CD8-positive, alpha-beta memory T cell (primary cell): ENCODE data around the gene UBE2Q1. TPM values are rescaled to one million over a fixed set of nuclear protein-coding genes. Genes with fewer than 3 reads are reported as not detected.
A peak's percentile ranks its signal among the peaks of the same experiment; 100 is the strongest.

Experiments
- CTCF ChIA-PET: fragments of 350-600 bp; sonication (Branson Sonifier 250); formaldehyde crosslinking; loops from one replicate; lab custom pipeline; 2021; ENCODE audit warnings: antibody characterized with exemption; lab: Charles Lee
- POLR2A ChIA-PET: fragments of 350-600 bp; sonication (Branson Sonifier 250); formaldehyde crosslinking; loops from one replicate; lab custom pipeline; 2021; ENCODE audit warnings: antibody characterized with exemption; lab: Charles Lee
- DNase-seq, 5 donors: peaks; one replicate each; pipeline versions ENCODE4 v3.0.0 to v3.0.0-alpha.2; 2020 to 2022; ENCODE audit warnings: mixed read lengths in 1 of 5
- H3K27ac ChIP-seq: one replicate; pipeline ENCODE4 v1.7.0; 2013; ENCODE audit warnings: low read depth, mild to moderate bottlenecking, low read length, moderate library complexity
- H3K27me3 ChIP-seq: 2 replicates; pipeline ENCODE4 v1.7.0; 2013; ENCODE audit warnings: low read length, mild to moderate bottlenecking; ENCODE audit not compliant: insufficient read depth, poor library complexity, severe bottlenecking
- H3K36me3 ChIP-seq: 2 replicates; pipeline ENCODE4 v1.7.0; 2013; ENCODE audit warnings: mild to moderate bottlenecking, low read length, moderate library complexity; ENCODE audit not compliant: insufficient read depth
- H3K4me1 ChIP-seq: 2 replicates; pipeline ENCODE4 v1.7.0; 2013; ENCODE audit warnings: mild to moderate bottlenecking, low read length, moderate library complexity; ENCODE audit not compliant: insufficient read depth
- H3K4me3 ChIP-seq: 2 replicates; pipeline ENCODE4 v1.7.0; 2013; ENCODE audit warnings: mild to moderate bottlenecking, low read length
- H3K9me3 ChIP-seq: 2 replicates; pipeline ENCODE4 v1.7.0; 2013; ENCODE audit warnings: mild to moderate bottlenecking, low read length
- H3K27ac Mint-ChIP-seq, 8 donors: one replicate each; pipeline ENCODE4 v1.8.0; 2020 to 2021; ENCODE audit warnings: mixed read lengths in 8 of 8, mild to moderate bottlenecking in 6 of 8, inconsistent platforms in 3 of 8, moderate library complexity in 3 of 8
- H3K27me3 Mint-ChIP-seq, 2 donors: one replicate each; pipeline ENCODE4 v1.8.0; 2020 to 2021; ENCODE audit warnings: mixed read lengths in 2 of 2, mild to moderate bottlenecking in 1 of 2, moderate library complexity in 1 of 2
- H3K36me3 Mint-ChIP-seq, 3 donors: one replicate each; pipeline ENCODE4 v1.8.0; 2020 to 2021; ENCODE audit warnings: mixed read lengths in 3 of 3, inconsistent platforms in 1 of 3, mild to moderate bottlenecking in 1 of 3
- H3K4me1 Mint-ChIP-seq, 3 donors: one replicate each; pipeline ENCODE4 v1.8.0; 2020 to 2021; ENCODE audit warnings: mixed read lengths in 3 of 3, inconsistent platforms in 1 of 3, mild to moderate bottlenecking in 1 of 3
- H3K4me3 Mint-ChIP-seq, 7 donors: one replicate each; pipeline ENCODE4 v1.8.0; 2020 to 2021; ENCODE audit warnings: mixed read lengths in 7 of 7, mild to moderate bottlenecking in 6 of 7, moderate library complexity in 4 of 7, inconsistent platforms in 2 of 7
- H3K9me3 Mint-ChIP-seq, 5 donors: one replicate each; pipeline ENCODE4 v1.8.0; 2020 to 2022; ENCODE audit warnings: mixed read lengths in 5 of 5, mild to moderate bottlenecking in 3 of 5, moderate library complexity in 2 of 5, inconsistent platforms in 1 of 5
- polyA plus RNA-seq: library from polyadenylated mRNA; unstranded; fragments of 300-500 nt; fragmentation: Illumina TruSeq; gene quantifications from one replicate; pipeline ENCODE4 v1.2.3, GENCODE V29; 2021
- total RNA-seq, 2 experiments: library from RNA; stranded (reverse); gene quantifications; one replicate each; pipeline ENCODE4 v1.2.3, GENCODE V29; 2021

Gene UBE2Q1
- total and polyA plus RNA-seq, 3 experiments from 2014 or later: 16.2 to 97.8 (median 83.8) TPM

DNA sequence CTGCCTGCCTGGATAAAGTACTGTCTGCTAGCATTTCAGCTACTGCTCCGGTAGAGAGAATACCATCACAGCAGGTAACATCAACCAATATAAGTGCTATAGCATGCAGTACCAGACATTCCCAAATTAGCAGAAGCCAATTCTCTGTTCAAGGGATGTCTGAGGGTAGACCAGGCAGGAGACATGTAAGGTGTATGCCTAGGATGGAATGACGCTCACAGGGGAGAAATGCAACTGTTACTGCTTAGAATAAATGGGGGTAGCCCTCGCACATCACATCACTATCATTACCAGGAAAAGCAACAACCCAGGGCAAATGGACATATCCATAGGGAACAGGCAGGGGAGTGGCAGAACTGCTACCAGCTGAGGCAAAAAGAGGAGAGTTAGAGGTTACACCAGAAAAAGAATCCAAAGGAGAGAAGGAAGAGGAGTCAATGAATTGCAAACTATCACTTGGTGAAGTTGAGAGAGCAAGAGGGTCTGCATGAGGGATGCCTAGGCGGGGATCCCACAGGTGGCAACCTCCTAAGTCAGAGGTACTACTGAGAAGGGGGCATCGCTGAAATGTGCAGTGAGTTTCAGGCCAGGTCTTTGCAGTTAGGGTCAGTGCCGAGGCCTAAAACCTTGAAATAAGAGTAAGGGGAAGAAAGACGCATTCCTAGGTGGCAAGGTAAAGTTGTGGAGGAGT is 1.1 kb downstream of the UBE2Q1 start:
- Histone ChIP-seq H3K27ac (peak overlapping the region; percentile 60), H3K27me3 (no peaks in the 10 kb centered on the region), H3K4me3 (peak overlapping the region; percentile 87), H3K9me3 (no peaks in the 10 kb centered on the region), H3K4me1 (peaks cover 24% of the 10 kb centered on the region), H3K36me3 (peaks cover 34% of the 10 kb centered on the region)
- Mint-ChIP-seq H3K27ac (peak overlapping the region; percentile 86 to 96 (median 94)), H3K27me3 (peaks cover 0 to 2% of the 10 kb centered on the region in 2 donors), H3K9me3 (no peaks in the 10 kb centered on the region), H3K4me1 (peaks cover 36 to 53% (median 49%) of the 10 kb centered on the region in 3 donors), H3K4me3 (peak overlapping the region; percentile 89 to 95 (median 91)), H3K36me3 (peaks cover 4 to 54% (median 19%) of the 10 kb centered on the region in 3 donors)
- POLR2A ChIA-PET: no interaction called here
- CTCF ChIA-PET: interaction anchor here (1.0 kb wide), 1 partner anchor 11 kb away, joined by 3 read pairs; no protein-coding TSS in a partner anchor
- DNase-seq: no peak

GRCh38 chr1:154556422-154556821 is 2.0 kb downstream of the UBE2Q1 start:
- DNase-seq: no peak
- Mint-ChIP-seq H3K27ac (peak overlapping the region in 7 of 8 donors; percentile 4 to 95 (median 86)), H3K4me3 (peak overlapping the region; percentile 32 to 95 (median 90)), H3K36me3 (peaks cover 4 to 63% (median 24%) of the 10 kb centered on the region in 3 donors), H3K9me3 (no peaks in the 10 kb centered on the region), H3K4me1 (peaks cover 36 to 53% (median 49%) of the 10 kb centered on the region in 3 donors), H3K27me3 (no peaks in the 10 kb centered on the region)
- ChIA-PET POLR2A (no interaction called here), CTCF (interaction anchor here (1.0 kb wide), 1 partner anchor 10 kb away, joined by 3 read pairs; no protein-coding TSS in a partner anchor)
- H3K27ac ChIP-seq: no peak overlapping the region
- peaks cover 24% of the 10 kb centered on the region for H3K4me1 ChIP-seq
- H3K4me3 ChIP-seq: no peak overlapping the region
- no peaks in the 10 kb centered on the region for H3K9me3 ChIP-seq
- peaks cover 44% of the 10 kb centered on the region for H3K36me3 ChIP-seq
- H3K27me3 ChIP-seq: no peaks in the 10 kb centered on the region

GRCh38 chr1:154553056-154554030 is 5.1 kb downstream of the UBE2Q1 start:
- Histone ChIP-seq H3K27ac (no peak overlapping the region), H3K4me1 (peaks cover 24% of the 10 kb centered on the region), H3K4me3 (no peak overlapping the region), H3K27me3 (no peaks in the 10 kb centered on the region), H3K36me3 (peaks cover 59% of the 10 kb centered on the region), H3K9me3 (no peaks in the 10 kb centered on the region)
- no peaks in the 10 kb centered on the region for H3K9me3 Mint-ChIP-seq
- no peak for DNase-seq
- ChIA-PET POLR2A (interaction anchor here (0.5 kb wide), 1 partner anchor 443 kb away, joined by 3 read pairs; no protein-coding TSS in a partner anchor), CTCF (interaction anchor here (0.7 kb wide), 1 partner anchor 10 kb away, joined by 3 read pairs; no protein-coding TSS in a partner anchor)
- peak overlapping the region in 2 of 8 donors; percentile 3 to 55 for H3K27ac Mint-ChIP-seq
- no peak overlapping the region for H3K4me3 Mint-ChIP-seq
- H3K36me3 Mint-ChIP-seq: peaks cover 9 to 87% (median 33%) of the 10 kb centered on the region in 3 donors
- H3K4me1 Mint-ChIP-seq: peaks cover 38 to 62% (median 55%) of the 10 kb centered on the region in 3 donors
- no peaks in the 10 kb centered on the region for H3K27me3 Mint-ChIP-seq

- ChIA-PET CTCF (no interaction called here), POLR2A (no interaction called here)
- Histone ChIP-seq H3K4me3 (no peak overlapping the region), H3K36me3 (peaks cover 59% of the 10 kb centered on the region), H3K9me3 (no peaks in the 10 kb centered on the region), H3K27ac (no peak overlapping the region), H3K4me1 (peaks cover 15% of the 10 kb centered on the region), H3K27me3 (no peaks in the 10 kb centered on the region)
- Mint-ChIP-seq H3K4me3 (no peak overlapping the region), H3K27ac (peak overlapping the region in 2 of 8 donors; percentile 16 to 54), H3K36me3 (peaks cover 9 to 82% (median 33%) of the 10 kb centered on the region in 3 donors), H3K4me1 (peaks cover 28 to 57% (median 51%) of the 10 kb centered on the region in 3 donors), H3K27me3 (no peaks in the 10 kb centered on the region), H3K9me3 (no peaks in the 10 kb centered on the region)
- DNase-seq: no peak
Measured at GRCh38 chr1:154552036-154552435, 6.4 kb downstream of the UBE2Q1 start.

DNA sequence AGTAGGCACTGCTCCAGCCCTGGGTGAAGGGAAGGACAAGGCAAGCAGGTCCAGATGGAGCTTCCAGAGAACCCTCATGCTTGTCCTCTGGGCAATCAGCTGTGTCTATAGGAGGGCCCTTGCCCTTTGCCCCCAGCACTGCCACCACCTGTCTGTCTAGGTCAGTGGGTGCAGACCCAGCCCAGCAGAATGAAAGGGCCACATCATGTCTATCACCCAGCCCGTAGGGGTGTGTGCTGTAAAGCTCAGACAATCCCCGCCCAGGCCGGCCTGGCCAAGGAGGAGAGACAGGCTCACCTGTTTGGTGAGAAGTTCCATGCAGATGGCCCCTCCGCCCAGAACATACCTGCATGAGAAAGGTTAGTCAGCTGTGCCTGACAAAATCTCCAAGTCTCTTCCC is 7.0 kb downstream of the UBE2Q1 start:
- DNase-seq: no peak
- H3K9me3 Mint-ChIP-seq: no peaks in the 10 kb centered on the region
- Histone ChIP-seq H3K27me3 (no peaks in the 10 kb centered on the region), H3K36me3 (peaks cover 59% of the 10 kb centered on the region), H3K4me3 (no peak overlapping the region), H3K9me3 (no peaks in the 10 kb centered on the region), H3K27ac (no peak overlapping the region), H3K4me1 (peaks cover 9% of the 10 kb centered on the region)
- POLR2A ChIA-PET: no interaction called here
- peaks cover 9 to 81% (median 33%) of the 10 kb centered on the region in 3 donors for H3K36me3 Mint-ChIP-seq
- H3K27me3 Mint-ChIP-seq: no peaks in the 10 kb centered on the region
- no peak overlapping the region for H3K4me3 Mint-ChIP-seq
- peaks cover 23 to 52% (median 46%) of the 10 kb centered on the region in 3 donors for H3K4me1 Mint-ChIP-seq
- no peak overlapping the region for H3K27ac Mint-ChIP-seq
- CTCF ChIA-PET: interaction anchor here (1.5 kb wide), 1 partner anchor 8 kb away, joined by 4 read pairs; no protein-coding TSS in a partner anchor

- Histone ChIP-seq H3K4me1 (peaks cover under 1% of the 10 kb centered on the region), H3K36me3 (peaks cover 57% of the 10 kb centered on the region), H3K4me3 (no peak overlapping the region), H3K27ac (no peak overlapping the region), H3K9me3 (no peaks in the 10 kb centered on the region), H3K27me3 (no peaks in the 10 kb centered on the region)
- Mint-ChIP-seq H3K4me1 (peaks cover 16 to 44% (median 37%) of the 10 kb centered on the region in 3 donors), H3K36me3 (peaks cover 9 to 73% (median 32%) of the 10 kb centered on the region in 3 donors), H3K27me3 (no peaks in the 10 kb centered on the region), H3K9me3 (no peaks in the 10 kb centered on the region), H3K27ac (peak overlapping the region in 2 of 8 donors; percentile 64 to 81), H3K4me3 (peak overlapping the region in 1 of 7 donors; percentile 44)
- POLR2A ChIA-PET: no interaction called here
- CTCF ChIA-PET: interaction anchor here (1.5 to 2.5 kb wide), 2 partner anchors 9 to 71 kb away, joined by 4 to 6 read pairs; no protein-coding TSS in a partner anchor
- no peak for DNase-seq
Measured at GRCh38 chr1:154550657-154551056, 7.8 kb downstream of the UBE2Q1 start.

GRCh38 chr1:154550070-154550469 is 8.4 kb downstream of the UBE2Q1 start:
- Mint-ChIP-seq H3K9me3 (no peaks in the 10 kb centered on the region), H3K4me1 (peaks cover 14 to 38% (median 32%) of the 10 kb centered on the region in 3 donors), H3K27me3 (no peaks in the 10 kb centered on the region), H3K27ac (peak overlapping the region in 2 of 8 donors; percentile 35 to 59), H3K36me3 (peaks cover 9 to 67% (median 31%) of the 10 kb centered on the region in 3 donors), H3K4me3 (peak overlapping the region in 1 of 7 donors; percentile 44)
- Histone ChIP-seq H3K36me3 (peaks cover 51% of the 10 kb centered on the region), H3K4me1 (no peaks in the 10 kb centered on the region), H3K27ac (no peak overlapping the region), H3K27me3 (no peaks in the 10 kb centered on the region), H3K4me3 (no peak overlapping the region), H3K9me3 (no peaks in the 10 kb centered on the region)
- ChIA-PET CTCF (interaction anchor here (2.5 kb wide), 1 partner anchor 71 kb away, joined by 6 read pairs; no protein-coding TSS in a partner anchor), POLR2A (no interaction called here)
- DNase-seq: no peak
